Measurements from ENCODE around the gene PRC1.

The PRC1 gene

DNA sequence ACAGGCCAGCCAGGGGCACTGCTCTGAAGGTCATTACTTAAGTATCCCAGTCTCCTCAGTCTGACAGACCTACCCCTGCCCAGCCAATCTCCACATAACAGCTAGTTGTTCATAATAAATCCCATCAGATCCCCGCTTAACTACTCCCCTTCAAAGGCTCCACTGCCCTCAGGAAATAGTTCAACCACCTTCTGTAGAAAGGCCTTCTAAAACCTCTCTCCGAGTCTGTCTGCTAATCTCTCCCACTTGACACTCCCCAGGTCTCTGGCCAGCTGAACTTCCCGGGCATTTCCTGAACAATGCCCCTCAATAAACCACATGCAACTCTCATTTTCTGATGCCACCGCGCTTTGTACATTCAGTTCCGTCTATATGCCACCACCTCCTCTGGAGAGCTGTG is 6.0 kb downstream of the PRC1 start:
- DNase-seq = no peak

DNA sequence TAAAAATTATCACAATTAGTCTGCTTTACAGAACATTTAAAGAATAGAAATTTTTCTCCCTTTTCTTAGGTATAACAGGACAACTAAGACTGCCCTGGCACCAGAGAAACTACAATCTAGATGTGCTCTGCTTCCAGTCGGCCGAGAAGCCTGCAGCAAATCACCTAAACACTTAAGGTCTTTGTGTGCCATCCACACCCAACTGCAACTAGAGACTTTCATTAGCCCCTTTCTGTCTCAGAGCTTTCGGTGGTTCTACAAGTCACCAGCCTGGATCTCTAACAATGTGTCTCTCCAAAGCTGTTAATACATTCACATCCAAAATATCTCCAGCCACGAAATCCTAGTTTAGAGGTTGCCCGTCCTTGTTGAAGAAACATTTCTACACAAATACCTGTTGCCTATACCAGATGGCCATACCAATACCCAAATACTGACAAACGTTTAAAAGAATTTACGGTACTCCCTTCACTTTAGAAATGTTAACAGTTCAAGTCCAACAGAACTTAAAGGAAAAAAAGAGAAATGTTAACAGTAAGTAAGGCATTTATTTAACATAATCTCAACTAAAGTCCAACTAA is 6.7 kb downstream of the PRC1 start:
- no peak for DNase-seq

DNA sequence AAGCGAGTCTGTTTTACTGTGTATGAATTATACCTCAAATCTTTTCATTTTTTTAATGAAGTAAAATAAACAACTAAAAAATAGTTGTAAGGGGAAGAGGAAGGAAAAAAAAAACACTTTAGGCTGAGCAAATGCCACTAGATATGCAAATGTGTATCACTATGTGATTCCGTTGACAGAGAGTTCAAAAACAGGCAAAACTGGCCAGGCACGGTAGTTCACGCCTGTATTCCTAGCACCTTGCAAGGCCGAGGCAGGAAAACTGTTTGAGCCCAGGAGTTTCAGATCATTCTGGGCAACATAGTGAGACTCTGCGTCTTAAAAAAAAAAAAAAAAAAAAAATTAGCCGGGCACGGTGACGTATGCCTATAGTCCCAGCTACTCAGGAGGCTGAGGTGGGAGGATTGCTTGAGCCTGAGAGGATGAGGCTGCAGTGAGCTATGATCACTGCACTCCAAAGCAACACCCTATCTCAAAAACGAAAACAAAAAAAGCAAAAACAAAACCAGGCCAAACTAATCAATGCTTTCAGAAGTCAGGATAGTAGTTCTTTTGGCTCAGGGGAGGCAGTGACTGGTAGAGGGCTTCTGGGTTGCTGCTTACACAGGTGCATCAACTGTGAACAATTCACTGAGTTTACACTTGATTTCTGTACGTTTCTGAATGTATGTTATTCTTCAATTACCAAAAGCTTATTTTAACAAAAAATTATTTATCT is 7.4 kb downstream of the PRC1 start:
- DNase-seq = no peak

DNA sequence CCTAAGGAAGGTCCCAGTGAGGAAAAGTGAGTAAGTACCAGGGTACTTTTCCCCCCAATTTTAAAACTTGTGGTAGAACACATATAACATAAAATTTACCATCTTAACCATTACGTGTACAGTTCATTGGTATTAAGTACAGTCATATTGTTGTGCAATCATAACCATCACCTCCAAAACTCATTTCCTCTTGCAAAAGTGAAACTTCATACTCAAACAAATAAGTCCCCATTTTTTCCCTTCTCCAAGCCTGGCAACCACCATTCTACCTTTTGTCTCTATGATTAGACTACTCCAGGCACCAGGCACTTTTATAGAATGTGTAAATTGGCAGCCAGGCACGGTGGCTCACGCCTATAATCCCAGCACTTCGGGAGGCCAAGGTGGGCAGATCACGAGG is 12.2 kb downstream of the PRC1 start:
- no peak for DNase-seq

DNA sequence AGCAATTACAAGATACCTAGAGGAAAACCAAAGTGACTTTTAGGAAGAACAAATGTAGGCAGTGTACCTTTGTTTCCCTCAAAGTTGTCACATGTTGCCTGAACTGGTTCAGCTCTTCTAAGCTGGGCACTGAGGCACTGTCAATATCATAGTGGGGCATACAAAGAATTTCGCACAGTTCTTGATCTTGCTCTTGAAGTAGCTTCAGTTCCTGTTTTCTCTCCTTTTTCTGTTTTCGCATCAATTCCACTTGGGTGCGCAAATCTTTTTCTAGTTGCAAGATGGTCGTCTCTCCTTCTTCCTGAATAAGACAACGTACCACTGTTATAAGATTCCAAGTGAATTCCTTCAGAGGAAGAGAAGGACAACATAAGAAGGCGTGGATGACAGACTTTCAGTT is 12.7 kb downstream of the PRC1 start:
- no peak for DNase-seq

DNA sequence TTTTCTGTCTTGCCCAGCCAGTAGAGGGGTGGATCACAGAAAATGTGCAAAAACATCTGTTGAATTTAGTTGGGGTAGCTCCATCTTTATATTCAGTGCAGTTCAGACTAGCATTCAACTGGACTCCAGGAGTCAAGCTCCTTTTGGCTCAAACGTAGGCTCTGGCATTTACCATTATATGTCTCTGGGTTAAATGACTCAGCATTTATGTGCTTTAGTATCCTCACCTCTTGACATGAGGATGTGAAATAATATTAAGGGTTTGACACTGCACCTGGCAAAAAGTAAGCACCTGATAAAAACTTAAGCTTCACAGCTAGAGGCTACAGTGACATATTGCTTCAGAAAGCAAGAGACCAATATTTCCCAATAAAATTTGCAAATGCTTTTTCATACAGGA is 14.8 kb downstream of the PRC1 start:
- DNase-seq = no peak

DNA sequence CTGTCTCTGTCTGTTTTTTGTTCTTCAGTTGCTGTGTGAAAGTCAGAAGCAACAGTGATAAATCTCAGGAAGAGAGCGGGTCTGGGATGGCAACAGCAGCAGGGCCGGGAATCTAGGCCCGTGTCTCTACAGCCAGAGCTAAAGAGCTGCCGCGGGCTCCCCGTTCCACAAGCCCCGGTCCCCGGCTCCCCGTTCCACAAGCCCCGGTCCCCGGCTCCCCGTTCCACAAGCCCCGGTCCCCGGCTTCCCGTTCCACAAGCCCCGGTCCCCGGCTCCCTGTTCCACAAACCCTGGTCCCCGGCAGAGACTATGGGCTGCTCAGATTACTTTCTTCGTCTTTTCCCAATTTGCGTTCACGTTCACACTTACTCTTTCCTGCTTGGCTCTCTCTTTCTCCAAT is 20.1 kb downstream of the PRC1 start:
- no peak for DNase-seq

DNA sequence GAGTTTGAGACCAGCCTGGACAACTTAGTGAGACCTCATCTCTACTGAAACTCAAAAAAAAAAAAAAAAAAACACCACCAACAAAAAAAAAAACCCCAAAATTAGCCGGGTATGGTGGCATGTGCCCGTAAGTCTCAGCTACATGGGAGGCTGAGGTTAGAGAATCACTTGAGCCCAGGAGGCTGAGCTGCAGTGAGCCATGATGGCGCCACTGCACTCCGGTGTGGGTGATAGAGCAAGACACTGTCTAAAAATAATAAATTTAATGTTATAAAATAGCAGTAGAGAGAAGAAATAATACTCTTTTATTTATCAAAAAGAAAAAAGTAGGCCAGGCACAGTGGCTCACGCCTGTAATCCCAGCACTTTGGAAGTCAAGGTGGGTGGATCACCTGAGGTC is 22.2 kb downstream of the PRC1 start:
- DNase-seq = no peak

DNA sequence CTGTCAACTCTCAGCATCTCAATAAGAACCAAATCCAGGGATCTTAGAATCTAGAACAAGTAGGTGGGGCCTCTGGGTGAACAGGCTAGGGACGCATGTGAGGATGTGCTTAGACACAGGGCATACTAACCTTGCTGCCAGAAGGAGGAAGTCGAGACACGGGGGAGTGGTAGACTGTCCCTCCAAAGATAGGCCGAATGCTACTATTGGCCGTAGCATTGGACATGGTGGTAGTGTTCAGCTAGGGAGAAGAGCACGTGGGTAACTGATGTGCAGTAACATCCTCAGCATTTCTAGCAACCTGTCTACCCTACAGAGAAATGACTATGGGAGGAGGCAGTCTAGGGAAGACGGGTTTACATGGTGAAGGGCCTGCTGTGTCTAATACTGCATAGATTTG is 24.1 kb downstream of the PRC1 start:
- DNase-seq = no peak

DNA sequence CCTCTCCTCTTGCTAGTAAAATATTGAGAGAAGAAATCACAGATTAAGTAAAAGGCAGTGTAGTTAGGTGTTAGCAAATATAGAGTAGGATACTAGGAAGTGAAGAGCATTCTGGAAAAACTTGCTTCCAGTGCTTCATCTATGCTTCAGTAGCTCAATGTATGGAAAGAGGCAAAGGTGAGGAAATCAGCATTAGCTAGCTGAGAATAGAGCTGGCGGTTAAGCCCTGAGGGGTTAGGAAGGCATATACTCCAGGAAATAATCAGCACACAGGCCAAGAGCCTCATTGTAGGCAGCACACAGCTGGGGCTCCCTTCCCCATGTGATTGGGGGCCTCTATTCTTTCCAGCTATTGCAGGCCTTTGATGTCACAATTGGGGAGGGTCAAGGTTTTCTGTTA is 25.9 kb downstream of the PRC1 start:
- no peak for DNase-seq

DNA sequence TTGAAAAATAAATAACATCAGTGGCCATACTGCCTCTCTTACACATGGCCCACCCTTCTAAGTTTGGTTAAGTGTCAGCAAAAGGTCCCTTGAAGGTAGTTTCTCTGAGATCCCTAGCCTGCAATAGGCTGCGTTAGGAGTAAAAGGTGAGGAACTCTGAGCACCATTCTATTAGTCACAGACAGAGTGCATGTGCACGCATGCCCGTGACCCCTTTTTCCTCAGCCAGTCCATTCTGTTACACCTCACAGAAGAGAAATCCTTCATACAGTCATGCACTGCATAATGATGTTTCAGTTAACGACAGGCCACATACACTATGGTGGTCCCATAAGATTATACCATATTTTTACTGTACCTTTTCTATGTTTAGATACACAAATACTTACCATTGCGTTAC is 27.1 kb downstream of the PRC1 start:
- DNase-seq = no peak

DNA sequence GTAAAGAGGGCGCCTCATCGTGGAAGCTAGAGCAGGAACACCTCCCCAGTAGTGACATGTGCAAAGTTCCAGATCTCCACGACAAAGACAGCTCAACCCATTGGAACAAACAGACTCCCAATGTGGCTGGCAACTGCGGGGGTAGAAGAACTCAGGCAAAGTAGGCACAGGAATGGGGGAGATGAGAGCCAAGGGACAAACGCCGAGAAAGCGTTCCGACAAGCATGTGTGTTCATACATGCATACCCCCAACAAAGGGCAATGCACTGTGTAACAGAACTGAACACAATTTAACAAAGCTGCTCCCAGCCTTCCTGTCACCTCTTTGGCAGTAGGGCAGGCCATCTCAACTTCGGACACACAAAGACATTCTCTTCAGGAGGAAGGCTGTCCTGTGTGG is 28.1 kb downstream of the PRC1 start:
- no peak for DNase-seq

DNA sequence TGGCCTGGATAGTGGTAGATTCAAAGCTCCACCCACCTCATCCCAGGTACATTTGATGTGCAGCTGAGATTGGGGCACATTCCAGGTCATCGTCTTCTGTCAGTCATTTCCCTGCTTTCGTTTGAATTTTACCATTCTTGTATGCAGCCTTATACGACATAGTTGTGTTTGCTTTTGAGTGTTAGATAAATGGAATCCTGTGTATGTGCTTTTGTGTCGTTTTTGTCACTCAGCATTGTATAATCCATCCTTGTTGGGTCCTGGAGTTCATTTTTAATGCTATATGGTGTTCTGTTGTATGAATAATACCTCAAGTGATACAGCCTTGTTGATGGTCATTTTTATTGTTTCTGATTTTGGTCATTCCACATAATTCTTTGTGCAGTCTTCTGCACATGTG is 32.3 kb downstream of the PRC1 start:
- no peak for DNase-seq

DNA sequence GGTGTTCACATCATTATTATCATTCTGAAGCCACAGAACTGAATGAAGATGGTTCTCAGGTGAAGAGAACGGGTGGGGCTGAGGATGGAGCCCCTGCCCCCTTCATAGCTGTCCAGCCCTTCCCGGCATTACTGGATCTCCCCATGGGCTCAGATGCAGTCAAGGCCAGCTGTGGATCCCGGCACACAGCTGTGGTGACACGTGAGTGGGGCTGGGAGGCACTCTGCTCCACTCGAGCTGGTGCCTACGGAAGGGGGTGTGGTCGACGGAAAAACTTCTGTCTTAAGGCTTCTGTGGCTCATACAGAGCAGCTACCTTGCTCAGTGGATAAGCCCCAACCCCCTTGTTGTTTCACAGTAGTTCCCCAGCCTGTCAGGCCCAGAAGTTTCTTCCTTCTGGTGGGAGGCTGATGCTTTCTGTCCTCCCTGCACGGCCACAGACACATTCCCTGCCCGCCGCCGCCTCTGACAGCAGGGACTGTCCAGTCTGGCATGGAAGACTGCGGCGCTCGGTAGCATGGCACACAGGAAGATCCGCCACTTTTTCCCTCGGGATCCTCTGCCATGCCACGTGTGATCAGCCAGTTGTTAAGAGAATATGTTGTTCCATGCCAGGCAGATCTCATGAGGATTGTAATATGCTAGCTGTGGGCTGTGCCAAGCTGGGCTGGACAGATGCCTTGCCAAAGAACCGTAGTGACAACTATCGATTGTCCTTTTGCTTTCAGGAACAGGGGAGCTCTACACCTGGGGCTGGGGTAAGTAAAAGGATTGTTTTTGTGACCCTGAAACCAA is 33.8 kb downstream of the PRC1 start:
- no peak for DNase-seq

DNA sequence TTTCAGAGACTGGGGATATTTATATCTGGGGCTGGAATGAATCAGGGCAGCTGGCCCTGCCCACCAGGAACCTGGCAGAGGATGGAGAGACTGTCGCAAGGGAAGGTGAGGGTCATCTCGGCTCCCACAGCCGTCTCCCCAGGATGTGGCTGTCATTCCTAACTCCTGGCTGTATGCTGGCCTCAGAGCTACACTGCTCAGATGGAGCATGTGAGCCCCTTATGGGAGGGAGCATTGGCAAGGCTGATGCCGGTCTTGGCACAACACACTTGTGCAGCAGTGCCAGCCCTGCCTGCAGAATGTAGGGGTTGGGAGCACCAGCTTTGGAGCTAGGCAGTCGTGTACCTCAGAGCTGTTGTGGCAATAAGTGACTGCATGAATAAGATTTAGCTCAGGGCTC is 34.4 kb downstream of the PRC1 start:
- DNase-seq = no peak

DNA sequence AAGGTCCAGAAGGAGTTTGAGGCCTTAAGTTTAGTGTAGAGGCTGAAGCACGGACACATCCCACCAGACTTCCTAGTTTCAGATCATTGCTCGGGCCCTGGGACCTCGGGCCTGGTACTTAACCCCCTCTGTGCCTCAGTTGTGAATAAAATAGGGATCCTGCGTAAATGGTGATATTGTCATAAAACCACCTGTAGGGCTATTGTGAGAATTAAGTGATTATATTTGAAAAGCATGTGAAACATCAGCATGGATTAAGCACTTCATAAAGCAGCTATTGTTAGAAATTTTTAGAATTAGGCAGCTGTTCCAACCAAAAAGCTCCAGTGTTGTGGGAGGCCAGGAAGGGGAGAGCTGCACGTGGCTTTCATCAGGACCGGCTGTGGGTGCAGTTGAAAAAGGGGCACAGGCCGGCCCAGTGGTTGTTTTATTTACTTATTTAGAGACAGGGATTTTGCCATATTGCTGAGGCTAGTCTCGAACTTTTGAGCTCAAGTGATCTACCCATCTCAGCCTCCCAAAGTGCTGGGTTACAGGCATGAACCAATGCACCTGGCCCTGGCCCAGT is 35.2 kb downstream of the PRC1 start:
- DNase-seq = no peak

DNA sequence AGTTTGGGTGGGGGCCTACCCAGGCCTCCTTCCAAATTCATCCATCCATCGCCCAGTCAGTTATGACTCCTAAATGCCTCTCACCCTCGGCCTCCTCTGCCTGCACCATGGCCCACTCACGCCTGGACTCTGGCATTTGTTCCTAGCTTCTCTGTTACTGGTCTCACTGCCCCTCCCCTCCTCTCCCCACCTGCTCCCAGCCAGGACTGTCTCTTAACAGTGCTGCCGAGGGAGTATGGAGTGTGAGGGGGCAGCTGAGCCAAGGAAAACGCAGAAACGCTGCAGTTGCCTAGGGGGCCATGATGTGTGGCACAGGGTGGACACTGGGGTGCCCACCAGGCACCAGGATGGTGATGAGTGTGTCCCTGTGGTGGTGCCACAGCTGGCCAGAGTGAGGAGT is 36.5 kb downstream of the PRC1 start:
- no peak for DNase-seq

DNA sequence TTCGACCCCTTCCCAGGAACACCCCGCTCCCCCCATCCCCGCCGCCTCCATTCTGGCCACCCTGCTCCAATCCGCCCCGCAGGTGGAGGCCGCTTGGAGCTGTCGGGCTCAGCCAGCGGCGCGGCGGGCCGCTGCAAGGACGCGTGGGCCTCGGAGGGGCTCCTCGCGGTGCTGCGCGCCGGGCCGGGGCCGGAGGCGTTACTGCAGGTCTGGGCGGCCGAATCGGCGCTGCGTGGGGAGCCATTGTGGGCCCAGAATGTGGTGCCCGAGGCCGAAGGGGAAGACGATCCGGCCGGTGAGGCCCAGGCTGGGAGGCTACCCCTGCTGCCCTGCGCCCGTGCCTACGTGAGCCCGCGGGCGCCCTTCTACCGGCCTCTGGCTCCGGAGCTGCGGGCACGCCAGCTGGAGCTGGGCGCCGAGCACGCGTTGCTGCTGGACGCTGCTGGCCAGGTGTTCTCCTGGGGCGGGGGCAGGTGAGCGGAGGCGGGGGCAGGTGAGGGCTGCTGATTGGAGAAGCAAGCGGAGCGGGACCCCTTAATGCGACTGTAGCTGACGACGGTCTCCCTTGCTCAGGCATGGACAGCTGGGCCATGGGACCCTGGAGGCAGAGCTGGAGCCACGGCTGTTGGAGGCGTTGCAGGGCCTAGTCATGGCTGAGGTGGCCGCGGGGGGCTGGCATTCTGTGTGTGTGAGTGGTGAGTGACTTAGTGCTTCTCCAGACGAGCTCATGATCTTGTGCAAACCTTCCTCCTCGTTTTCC is 37.1 kb downstream of the PRC1 start:
- DNase-seq = no peak

DNA sequence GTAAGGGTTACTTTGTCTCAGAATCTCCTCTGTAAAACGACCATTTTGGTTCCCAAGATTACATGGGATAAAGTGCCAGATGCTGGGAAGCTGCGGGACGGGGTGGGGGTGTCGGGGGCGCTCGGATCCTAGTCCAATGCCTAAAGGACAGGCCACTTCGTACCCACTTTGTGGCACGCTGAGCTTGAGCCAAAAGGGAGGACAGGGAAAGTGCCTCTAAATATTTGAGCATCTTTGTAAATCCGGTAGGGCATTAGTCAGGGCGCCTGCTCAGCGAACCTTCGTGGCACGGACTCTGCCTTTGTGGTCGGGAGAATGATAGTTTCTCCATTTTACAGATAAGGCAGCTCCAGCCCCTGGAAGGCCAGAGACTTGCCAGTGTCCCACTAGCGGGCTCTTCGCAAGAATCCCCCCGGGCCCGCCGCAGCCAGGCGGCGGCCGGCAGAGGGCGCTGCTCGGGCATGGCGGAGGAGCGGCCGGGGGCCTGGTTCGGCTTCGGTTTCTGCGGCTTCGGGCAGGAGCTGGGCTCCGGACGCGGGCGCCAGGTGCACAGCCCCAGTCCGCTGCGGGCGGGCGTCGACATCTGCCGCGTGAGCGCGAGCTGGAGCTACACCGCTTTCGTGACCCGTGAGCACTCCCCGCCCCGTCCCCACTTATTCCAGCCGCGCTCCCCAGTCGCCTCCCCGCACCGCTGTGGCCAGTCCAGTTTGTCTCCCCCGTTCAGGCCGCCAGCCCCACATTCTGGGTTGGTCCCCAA is 37.9 kb downstream of the PRC1 start:
- DNase-seq = peak; percentile 86

DNA sequence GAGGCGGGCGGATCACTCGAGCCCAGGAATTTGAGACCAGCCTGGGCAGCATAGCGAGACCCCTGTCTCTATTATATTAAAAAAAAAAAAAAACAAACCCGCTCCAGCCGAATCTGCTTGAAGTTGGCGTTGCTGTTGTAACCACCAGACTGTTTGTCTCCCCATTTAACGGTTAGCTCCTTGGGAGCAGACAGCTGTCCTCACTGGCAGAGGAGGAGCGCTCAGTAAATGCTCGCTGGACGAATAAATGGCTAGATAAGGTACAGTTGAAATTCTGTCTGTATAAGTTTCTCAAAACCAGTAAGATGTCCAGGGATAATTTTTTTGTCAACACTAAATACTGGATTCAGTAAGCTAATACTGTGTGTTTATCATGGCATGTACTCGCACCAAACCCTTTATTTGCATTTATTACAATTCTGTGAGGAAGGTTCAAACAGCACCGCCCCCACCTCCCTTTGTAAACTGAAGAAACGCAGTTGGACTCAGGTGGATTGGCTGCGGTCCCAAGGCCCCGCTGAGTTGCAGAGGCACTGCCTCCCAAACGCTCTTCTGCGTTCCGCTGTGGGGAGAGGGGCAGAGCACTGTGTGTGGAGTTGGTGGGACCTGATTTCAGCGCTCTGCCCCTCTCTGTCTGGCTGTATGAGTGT is 38.6 kb downstream of the PRC1 start:
- no peak for DNase-seq

DNA sequence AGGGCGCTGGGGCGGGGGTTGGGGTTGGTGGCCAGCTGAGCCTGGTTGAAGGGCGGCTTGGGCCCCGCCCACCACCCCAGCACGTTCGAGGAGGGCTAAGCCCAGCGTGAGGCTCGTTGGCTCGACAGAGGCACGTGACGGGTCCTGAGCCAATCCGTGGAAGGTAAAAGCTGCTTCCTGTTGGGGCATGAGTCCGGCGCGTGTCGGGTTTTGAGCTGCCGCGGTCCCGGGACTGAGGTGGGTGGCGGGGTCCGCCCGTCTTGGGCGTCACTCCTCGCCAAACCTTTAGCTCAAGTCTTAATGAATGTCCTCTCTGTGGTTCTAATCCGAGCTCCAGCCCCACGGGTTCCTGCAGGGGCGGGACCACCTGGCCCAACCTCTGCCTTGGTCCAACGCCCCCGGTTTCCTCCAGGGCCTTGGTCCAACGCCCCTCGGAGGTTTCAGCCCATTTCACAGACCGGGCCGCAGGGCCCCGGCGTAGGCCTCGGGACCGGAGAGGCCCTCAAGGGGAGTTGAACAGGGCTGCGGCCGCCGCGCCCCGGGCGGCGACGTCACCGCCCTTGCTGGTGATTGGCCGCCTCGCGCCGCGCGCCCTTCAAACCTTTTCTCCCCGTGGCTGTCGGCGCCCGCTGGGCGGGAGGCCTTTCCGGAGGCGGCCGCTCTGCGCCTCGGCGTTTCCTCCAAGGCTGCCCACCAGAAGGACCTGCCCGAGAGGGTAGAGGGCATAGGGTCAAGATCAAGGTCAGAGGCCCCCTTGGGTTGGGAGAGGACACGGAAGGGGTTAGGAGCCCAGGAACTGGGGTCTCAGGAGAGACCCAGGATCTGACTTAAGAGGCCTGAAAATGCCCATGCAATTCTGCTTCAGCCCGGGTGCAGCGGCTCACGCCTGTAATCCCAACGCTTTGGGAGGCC is 39.4 kb downstream of the PRC1 start, which contains the start of gene RCCD1:
TSS of gene RCCD1 (plus strand) at position 173 of the 912 bp plus-strand sequence. CDS start 1,851 bp downstream, outside the sequence.
- peak; percentile 96 for DNase-seq

Data from activated effector memory CD4-positive, alpha-beta T cell treated with anti-CD3 and anti-CD28 coated beads, Interleukin-2, amount 50 U/mL, for 16 hours (primary cell).